ENCODE results near the gene ACTR6.

- TF ChIP-seq POLR2A (IDR thresholded peaks at IDR 0.05; ENCODE audit: low read length) (no peak), GATA1 (IDR thresholded peaks at IDR 0.05; ENCODE audit: low read depth, low read length) (no peak)
Measured at GRCh38 chr12:100151769-100152168, 48.8 kb upstream of the ACTR6 start.
